OCI-M2 (cell line): Measurements from ENCODE around the gene AP1B1.

Experiments used
- DNase-seq: peaks from one replicate; lab custom pipeline; 2025; ENCODE audit not compliant: unreplicated experiment; lab: John Stamatoyannopoulos, UW

AP1B1 gene

GRCh38 chr22:29332886-29333496 lies 55.4 kb downstream of the AP1B1 start:
- DNase-seq: no peak

DNA sequence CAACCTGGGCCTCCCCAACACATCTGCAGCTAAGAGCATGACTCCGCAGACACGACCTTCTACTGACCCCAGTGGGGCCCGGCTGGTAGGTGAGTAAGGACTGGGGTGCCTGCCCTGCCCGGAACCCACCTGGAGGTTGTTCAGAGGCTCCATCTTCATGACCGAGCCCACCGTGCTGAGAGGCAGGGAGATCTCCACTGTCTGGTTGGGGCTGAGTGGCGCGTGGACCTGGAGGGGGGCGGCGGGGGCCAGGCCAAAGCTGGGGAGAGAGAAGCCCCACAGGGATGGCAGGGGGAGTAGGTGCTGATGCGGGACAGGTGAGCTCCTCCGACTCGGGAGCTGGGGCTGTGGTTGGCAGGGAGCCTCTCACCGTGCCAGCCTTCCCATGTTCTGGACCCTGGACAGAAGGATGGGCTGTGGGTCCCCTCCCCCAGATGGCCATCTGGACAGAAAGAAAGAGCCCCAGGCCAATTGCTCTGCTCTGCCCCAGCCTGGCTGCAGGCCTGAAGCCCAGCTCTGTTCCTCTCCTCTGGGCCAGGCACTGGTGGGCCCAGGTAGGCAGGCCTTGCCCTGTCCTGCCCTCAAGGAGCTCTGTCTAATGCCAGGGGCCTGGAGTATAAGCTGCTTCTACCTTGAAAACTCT lies 56.6 kb downstream of the AP1B1 start:
- DNase-seq: no peak

DNA sequence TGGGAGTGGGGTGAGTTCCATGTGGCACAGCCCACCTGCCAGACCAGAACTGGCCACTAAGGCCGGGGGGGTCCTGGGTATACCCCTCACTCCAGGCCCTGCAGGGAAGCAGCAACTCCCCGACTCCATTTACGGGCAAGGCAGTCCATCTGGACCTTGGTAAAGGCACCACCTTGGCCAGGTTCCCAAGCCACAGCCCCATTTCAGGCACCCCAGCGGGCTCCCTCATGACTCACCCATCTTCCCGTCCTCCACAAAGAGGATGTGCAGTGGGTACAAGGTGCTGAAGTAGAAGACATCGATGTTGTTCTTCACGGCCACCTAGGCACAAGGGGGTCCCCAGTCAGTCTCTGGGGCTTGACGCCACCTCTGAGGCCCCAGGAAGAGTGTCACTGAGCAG lies 57.2 kb downstream of the AP1B1 start:
- no peak for DNase-seq

GRCh38 chr22:29330753-29331152 lies 57.6 kb downstream of the AP1B1 start:
- no peak for DNase-seq

DNA sequence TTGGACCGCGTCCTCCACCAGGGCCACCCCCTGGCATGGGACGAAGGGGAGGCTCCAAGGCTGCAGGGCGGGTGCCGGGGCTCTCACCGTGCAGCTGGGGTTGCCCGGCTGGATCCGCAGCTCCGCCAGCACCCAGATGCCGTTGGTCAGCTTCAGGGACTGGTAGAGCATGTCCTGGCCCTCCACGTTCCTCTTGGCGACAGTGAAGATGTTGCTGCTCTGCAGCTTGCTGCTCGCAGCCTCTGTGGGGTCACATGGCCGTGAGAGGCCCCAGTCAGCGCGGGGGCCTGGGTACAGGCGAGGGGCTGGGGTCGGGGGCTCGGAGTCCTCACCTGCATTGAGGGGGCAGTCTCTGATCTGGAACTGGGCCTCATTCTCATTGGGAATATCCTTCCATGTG lies 58.1 kb downstream of the AP1B1 start:
- no peak for DNase-seq

GRCh38 chr22:29329581-29329980 lies 58.8 kb downstream of the AP1B1 start:
- no peak for DNase-seq

GRCh38 chr22:29328566-29329500 lies 59.5 kb downstream of the AP1B1 start:
- DNase-seq: no peak

- DNase-seq: no peak
These were observed 60.3 kb downstream of the AP1B1 start for GRCh38 chr22:29328055-29328454.

- no peak for DNase-seq
These were observed 61.1 kb downstream of the AP1B1 start for GRCh38 chr22:29327089-29327764.

DNA sequence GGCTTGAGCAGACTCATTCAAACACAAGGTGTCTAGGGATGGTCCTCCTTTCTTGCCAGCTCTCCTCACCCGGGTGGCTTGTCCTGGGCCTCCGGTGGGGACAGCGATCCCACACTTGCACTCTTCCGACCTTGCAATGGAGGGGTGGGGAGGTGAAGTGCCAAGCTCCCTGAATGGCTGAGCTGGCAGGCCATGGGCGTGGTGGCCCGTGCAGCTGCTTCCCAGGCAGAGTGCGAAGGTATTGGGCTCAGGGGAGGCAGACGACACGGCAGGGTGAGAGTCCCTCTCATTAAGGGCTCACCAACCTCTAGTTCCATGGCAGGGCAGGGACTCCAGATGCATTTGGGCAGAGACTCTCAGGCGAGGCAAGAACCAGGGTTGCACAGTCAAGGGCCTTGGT lies 61.9 kb downstream of the AP1B1 start:
- DNase-seq: no peak

DNA sequence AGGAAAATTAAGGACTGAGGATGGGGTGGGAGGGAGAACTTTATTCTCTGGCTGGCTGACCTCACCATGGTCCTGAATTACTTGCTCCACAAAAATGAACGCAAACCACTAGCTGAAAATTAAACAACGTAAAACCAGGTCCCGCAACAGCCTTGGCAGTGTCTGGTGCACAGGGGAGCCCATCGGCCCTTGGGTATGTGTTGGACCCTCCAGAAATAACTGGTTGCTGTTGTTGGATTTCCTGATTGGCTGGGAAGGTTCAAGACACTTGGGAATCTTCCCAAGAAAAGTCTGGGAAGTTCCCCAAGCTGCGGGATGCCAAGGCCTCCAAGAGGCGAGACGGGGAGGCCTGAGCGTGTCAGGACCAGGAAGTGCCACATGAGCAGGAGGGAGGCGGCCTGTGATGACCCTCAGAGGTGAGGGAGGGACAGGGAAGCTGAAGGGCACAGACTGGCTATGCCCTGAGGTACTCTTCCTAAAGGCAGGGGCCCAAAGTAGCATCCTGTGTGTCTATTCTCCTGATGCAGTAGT lies 62.5 kb downstream of the AP1B1 start:
- DNase-seq: no peak

DNA sequence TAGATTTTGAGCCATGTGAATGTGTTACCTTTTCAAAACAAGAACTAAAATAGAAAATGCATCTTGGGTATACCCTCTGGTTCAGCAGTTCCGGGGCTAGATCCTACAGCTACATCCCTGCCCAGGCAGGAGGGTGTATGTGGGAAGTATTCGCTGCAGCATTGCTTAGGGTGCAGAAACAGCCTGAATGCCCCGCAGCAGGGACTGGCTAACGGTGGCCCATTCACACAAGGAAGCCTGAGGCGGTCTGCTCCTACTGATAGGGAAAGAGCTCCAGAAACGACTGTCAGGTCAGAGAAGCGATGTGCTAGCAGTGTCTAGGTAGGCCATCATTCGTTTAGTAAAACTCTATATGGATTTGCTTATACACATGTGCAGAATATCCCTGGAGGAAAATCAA lies 63.0 kb downstream of the AP1B1 start:
- DNase-seq: no peak

DNA sequence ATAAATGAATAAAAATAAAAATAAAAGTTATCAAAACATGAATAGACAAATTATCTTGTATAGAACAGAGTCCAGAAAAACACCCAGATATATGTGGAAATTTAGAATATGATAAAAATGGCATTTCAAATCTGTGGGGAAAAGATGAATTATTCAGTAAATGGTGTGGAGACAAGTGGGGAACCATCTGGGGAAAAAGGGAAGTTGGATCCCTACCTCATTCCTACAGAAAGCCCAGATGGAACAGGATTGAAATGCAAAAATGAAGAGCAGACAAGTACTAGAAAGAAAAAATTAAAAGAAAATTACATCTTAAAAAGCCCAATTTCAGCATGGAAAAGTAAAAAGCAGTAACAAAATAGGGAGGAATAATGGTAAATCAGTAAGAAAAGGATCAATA lies 64.7 kb downstream of the AP1B1 start:
- no peak for DNase-seq

- DNase-seq: no peak
These were observed 67.8 kb downstream of the AP1B1 start for GRCh38 chr22:29320546-29320945.

- DNase-seq: no peak
These were observed 69.3 kb downstream of the AP1B1 start for GRCh38 chr22:29319072-29319471.

GRCh38 chr22:29317827-29318454 lies 70.4 kb downstream of the AP1B1 start:
- DNase-seq: no peak

GRCh38 chr22:29316141-29316828 lies 72.1 kb downstream of the AP1B1 start:
- DNase-seq: no peak

DNA sequence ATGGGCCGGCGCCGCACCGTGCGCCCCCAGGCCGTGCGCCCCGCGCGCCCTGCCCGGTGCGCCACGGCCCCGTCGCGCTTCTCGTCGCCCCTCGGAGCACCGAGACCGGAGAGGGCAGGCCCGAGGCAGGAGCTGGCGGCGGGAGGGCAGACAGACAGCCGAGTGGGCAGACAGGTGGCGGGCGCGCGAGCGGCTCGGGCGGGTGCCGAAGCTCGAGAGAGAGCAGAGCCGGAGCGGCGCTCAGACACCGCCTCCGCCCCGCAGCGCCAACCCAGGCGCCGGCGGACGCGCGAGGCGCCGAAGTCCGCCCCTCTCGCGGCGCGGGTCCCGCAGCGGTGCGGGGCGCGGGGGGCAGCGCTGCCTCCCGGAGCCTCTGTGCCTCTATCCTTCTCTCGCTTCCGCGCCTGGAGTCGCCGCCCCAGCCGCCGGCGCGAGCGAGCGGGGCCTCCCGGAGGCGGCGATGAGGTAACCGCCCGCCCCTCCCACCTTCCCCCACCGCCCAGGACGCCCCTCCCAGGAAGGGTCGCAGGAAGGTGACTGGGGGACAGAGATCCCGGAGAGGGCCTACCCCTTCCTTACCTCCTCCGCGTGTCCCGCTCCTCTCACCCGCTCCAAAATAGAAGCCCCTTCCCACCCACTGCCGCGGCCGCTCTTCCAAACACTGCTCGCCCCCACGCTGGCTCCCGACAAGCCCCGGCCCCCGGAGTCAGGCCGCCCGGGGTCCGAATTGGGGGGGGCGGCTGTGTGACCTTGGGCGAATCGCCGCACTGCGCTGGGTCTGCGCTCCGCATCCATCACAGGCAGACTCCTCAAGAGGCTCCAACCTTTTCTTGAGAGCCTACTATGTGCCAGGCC lies 72.9 kb downstream of the AP1B1 start, which contains the start of gene RASL10A:
RASL10A (minus strand) TSS at position 412 of the 855 bp plus-strand sequence. CDS start 451 bp downstream, outside the sequence.
- DNase-seq: no peak
